ENCODE data around the gene ZFHX3.

GRCh38 chr16:73067671-73068540 is 20.0 kb upstream of the ZFHX3 start:
- TF ChIP-seq SP1 (IDR thresholded peaks at IDR 0.05; ENCODE audit: low read depth, low read length) (no peak), POLR2A (IDR thresholded peaks at IDR 0.05; ENCODE audit: low read depth, low read length) (no peak), JUNB (IDR thresholded peaks at IDR 0.05) (no peak), SIN3A (IDR thresholded peaks at IDR 0.05; ENCODE audit: low read depth, low read length) (no peak), CTCF (IDR thresholded peaks at IDR 0.05 in 2 of 3, conservative IDR thresholded peaks at IDR 0.05 in 1 of 3; ENCODE audit: control insufficient read depth in 2 of 3, extremely low read depth in 1 of 3, insufficient read depth in 1 of 3, low read depth in 3 of 3, low read length in 3 of 3) (no peak), FOS (IDR thresholded peaks at IDR 0.05; ENCODE audit: borderline replicate concordance, extremely low read depth, insufficient read length) (no peak)
